Activated T-cell treated with anti-CD3 and anti-CD28 coated beads for 48 hours (primary cell): ENCODE results near the gene TRNP1.

Experiments used
- DNase-seq: peaks from one replicate; pipeline ENCODE4 v3.0.0-alpha.2; 2020; ENCODE audit warnings: low read depth

TRNP1 gene

DNA sequence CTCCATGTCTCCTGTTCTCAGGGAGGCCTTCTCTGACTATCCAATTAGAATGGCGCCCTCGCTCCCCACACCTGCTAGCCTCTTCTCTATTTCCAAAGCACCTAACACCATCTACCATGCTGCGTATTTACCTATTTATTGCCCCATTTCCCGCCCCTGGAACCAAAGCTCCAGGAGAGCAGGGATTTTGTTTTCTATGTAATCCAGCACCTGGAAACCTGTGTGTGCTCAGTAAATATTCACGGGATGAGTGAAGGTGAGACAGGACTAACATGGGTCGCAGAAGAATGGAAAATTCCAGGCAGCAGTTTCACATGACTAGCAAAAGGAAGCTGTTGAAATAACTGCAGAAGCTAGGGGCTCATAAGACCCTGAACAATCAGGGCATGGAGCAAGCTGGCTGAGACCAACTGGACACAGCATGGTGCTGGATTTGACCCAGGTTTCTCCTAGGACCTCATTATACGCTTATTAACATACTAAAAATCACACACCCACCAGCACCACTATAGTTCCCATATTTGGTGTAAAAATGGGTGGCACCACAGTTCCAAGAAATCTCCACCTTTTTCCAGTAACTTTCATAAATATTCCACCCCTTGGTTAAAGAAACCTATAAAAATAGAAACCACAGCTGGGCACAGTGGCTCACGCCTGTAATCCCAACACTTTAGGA is 34.2 kb downstream of the TRNP1 start:
- no peak for DNase-seq

- DNase-seq, result no peak
Observed at GRCh38 chr1:27029517-27029916, 36.0 kb downstream of the TRNP1 start.

DNA sequence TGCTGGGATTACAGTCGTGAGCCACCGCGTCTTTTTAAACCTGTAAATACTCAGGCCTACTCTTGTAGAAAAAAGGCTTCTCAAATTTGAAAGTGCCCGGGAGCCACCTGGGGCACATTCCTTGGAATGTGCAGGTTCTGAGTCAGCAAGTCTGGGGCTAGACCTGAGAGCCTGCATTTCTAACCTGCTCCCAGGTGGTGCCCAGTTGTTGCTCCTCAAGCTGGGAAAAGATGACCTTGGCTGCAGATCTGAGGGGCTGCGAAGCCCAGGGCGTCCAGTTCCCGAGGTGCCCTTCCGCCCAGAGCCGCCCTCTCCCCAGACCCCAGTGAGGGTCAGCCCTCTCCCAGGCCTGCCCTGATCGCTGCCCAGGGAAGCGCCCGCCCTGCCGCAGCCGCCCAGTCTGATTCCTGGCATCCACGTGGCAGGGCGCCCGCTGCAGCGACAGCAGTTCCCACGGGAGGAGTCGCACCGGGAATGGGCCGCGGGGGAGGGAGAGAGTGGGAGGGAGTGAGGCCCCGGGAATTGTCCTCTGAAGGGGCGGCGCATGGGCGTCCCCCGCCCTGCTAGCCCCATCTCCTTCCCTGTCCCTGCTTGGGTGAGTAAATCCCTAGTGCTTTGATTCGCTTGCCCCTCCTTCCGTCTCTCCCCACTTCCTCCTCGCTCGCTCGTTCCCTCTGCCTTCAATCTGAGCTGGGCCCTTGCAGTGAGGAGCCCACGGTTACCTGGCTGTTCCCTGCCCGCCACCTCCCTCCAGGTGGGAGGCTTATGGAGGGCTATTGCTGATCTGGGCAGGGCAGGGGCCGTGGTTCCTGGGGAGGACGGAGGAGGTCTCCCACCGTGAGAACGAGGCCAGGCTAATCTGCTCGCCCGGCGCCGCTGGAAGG is 38.0 kb downstream of the TRNP1 start:
- DNase-seq, result no peak

GRCh38 chr1:27032119-27032461 is 38.6 kb downstream of the TRNP1 start:
- DNase-seq, result no peak

DNA sequence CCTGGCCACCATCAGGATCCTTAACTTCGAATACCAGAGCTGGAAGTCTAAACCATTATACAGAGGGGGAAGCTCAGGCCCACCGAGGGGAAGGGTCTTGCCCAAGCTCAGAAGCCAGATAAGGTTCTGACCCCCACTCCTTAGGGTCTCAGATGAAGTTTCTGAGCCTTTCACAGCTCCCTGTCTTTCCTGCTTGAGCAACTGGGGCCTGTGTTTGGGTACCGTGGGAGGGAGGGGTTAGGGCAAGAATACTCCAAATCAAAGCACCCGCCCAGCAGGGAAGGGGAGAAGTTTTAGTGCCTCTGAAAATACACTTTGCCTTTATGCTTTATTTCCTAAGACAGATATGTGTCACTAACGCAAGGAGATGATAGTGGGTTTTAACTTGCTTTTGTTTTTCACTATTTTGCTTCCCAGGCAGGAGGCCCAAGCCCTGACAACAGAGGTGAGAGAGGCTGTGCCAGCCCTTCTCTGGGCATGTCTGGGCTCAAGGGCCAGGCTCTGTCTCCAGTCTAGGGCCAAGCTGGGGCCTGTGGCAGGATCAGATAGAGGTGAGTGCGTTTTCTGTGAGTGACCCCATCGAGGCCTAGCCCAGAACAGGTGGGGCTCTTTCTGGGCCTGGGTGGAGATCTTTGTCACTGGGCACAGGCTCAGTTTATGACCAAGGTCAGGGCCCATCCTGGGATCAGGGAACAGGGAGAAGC is 39.7 kb downstream of the TRNP1 start:
- DNase-seq, result no peak

- DNase-seq, result no peak
Observed at GRCh38 chr1:27035344-27035743, 41.9 kb downstream of the TRNP1 start.

DNA sequence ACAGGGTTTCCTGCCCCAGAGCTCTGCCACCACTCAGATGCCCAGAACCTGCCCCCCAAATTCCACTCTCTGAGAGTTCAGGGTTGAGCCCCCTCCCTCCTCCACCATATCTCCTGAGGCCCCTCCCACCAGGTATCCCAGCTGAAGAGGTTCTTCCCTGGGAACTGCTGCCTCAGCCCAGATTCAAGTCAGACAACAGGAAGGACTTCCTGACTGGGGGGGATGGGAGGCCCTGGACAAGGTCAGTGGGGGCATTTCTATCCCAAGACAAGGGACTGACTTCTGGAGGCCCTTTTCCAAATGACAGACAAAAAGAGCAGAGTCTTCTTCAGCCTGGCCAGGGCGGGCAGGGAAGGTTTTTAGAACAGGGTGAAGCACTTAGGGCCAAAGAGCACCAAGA is 43.2 kb downstream of the TRNP1 start:
- DNase-seq, result no peak

DNA sequence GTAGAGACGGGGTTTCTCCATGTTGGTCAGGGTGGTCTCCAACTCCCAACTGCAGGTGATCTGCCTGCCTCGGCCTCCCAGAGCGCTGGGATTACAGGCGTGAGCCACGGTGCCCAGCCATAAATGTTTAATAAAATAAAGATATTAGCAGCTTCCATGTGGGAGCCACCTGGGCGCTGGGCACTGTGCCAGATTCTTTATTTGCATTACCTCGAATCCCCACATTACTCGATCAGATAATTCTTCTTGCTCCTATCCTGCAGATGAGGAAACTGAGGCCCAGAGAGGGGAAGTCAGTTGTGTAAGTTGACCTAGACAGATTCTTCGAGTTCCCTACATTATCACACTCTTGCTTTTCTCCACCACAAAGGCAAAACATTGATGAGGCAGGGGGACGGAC is 44.0 kb downstream of the TRNP1 start:
- DNase-seq, result no peak

DNA sequence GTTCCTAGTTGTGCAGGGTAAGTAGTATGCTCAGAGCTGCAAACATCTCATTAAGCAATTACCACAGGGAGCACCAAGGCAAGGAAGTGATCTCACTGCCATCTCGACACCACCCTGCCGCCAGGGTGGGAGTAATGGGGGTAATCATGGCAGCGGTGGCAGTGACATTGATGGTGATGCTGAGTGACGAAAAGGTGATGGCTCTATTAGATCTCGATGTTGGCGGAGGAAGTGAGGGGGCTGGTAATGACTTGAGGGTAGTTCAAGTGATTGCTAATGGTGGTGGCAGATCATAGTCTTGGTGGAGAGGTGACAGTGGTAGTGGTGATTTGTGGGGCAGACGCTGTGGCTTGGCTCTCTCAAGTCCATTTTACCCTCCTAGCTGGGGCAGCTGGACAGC is 44.5 kb downstream of the TRNP1 start:
- DNase-seq, result no peak

GRCh38 chr1:27042670-27043069 is 49.2 kb downstream of the TRNP1 start:
- DNase-seq, result no peak

- peak; percentile 84 for DNase-seq
Observed at GRCh38 chr1:27044613-27045151, 51.2 kb downstream of the TRNP1 start.

DNA sequence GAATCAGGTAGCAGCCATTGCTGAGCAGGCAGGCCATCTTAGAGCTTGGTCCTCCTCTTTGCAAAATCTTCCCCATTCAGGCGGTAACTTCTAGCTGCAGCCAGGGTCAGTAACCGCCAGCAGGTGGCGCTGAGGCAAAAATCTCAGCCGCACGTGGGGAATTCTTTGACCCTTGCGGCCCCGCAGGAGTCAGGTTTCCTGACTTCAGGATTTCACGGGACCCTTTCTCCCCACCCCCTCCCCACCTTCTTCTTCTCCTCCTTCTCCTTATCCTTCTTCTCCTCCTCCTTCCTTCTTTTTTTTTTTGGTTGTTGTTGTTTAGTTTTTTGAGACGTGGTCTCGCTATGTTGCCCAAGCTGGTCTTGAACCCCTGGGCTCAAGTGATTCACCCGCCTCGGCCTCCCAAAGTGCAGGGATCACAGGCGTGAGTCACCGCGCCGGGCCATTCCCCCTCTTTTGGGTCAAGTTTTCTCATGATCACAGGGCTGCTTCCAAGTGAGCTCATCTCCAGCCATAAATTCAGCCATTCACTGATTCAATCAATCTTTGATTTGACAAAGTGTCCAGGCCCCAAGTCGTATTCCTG is 52.6 kb downstream of the TRNP1 start:
- DNase-seq, result peak; percentile 55

GRCh38 chr1:27047914-27048313 is 54.4 kb downstream of the TRNP1 start:
- DNase-seq, result no peak

DNA sequence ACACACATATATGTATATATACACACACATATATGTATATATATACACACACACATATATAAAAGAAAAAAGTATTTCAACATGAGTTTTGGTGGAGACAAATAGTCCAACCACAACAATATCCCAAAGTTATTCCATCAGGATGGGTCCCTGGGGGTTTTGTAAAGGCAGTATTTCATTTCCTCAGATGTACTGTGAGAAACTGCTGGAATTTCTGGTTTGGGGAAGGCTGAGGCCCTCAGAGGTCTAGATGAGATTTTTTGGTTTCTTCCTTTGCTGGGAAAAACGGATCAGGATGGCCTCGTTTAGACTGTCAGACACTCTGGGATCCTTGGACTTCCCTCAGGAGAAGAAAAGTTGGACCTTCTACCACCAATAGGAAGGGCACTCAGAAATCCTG is 55.6 kb downstream of the TRNP1 start:
- DNase-seq, result no peak

GRCh38 chr1:27049607-27050006 is 56.1 kb downstream of the TRNP1 start:
- no peak for DNase-seq
